ENCODE data around the gene GNMT. TPM values are rescaled to one million over a fixed set of nuclear protein-coding genes. Genes with fewer than 3 reads are reported as not detected.

Gene GNMT
- total RNA-seq, 1 donor from 2014 or later, result 0.97 TPM

GRCh38 chr6:42969431-42969830 is 8.9 kb downstream of the GNMT start:
- intact Hi-C loops (cut with DNase I), result no loop called here
- no peak for DNase-seq (ENCODE audit: missing footprints)
- ATAC-seq, result no peak

- ATAC-seq (no peak), DNase-seq (ENCODE audit: missing footprints) (no peak)
- intact Hi-C loops (cut with DNase I), result no loop called here
Measured at GRCh38 chr6:42969934-42970333, 9.4 kb downstream of the GNMT start.

- intact Hi-C loops (cut with DNase I), result no loop called here
- DNase-seq (ENCODE audit: missing footprints), result no peak
- ATAC-seq, result no peak
Measured at GRCh38 chr6:42970871-42971612, 10.5 kb downstream of the GNMT start.

GRCh38 chr6:42971746-42972327 is 11.3 kb downstream of the GNMT start:
- ATAC-seq (no peak), DNase-seq (ENCODE audit: missing footprints) (no peak)
- intact Hi-C loops (cut with DNase I), result no loop called here

- intact Hi-C loops (cut with DNase I), result no loop called here
Measured at GRCh38 chr6:42973926-42974325, 13.4 kb downstream of the GNMT start.

GRCh38 chr6:42974919-42975505 is 14.5 kb downstream of the GNMT start:
- DNase-seq (ENCODE audit: missing footprints), result no peak
- intact Hi-C loops (cut with DNase I), result no loop called here
- no peak for ATAC-seq

More at GRCh38 chr6:42973926-42974325, 13.4 kb downstream of the GNMT start:
- DNase-seq (ENCODE audit: missing footprints) (no peak), ATAC-seq (no peak)

GRCh38 chr6:42978487-42978838 is 17.9 kb downstream of the GNMT start:
- intact Hi-C loops (cut with DNase I), result no loop called here
- ATAC-seq (peak; percentile 7), DNase-seq (ENCODE audit: missing footprints) (no peak)

GRCh38 chr6:42978839-42979522 is 18.4 kb downstream of the GNMT start, which contains the start of gene PEX6:
Gene PEX6 (minus strand): TSS chr6:42979181. CDS start chr6:42979150, 31 bp downstream.
- intact Hi-C loops (cut with DNase I), result no loop called here
- ATAC-seq (peak; percentile 97), DNase-seq (ENCODE audit: missing footprints) (peak; percentile 97)

GRCh38 chr6:42979523-42980177 is 19.1 kb downstream of the GNMT start:
- intact Hi-C loops (cut with DNase I), result loop anchor here (5.0 kb wide), 2 partner anchors 52 to 77 kb away; partner anchors contain the start of gene CNPY3
- DNase-seq (ENCODE audit: missing footprints) (no peak), ATAC-seq (no peak)

- intact Hi-C loops (cut with DNase I), result loop anchor here (5.0 kb wide), 2 partner anchors 55 to 80 kb away; partner anchors contain the start of gene CNPY3
- DNase-seq (ENCODE audit: missing footprints) (no peak), ATAC-seq (no peak)
Measured at GRCh38 chr6:42981836-42982235, 21.3 kb downstream of the GNMT start.

GRCh38 chr6:42984001-42984923 is 23.7 kb downstream of the GNMT start, which contains the start of gene PPP2R5D:
Gene PPP2R5D (plus strand): TSS chr6:42984570. CDS start chr6:42984678, 108 bp downstream.
- intact Hi-C loops (cut with DNase I), result loop anchor here (1.0 to 5.0 kb wide), 3 partner anchors 29 to 82 kb away; partner anchors contain the start of genes CNPY3 and MEA1
- ATAC-seq (peak; percentile 96), DNase-seq (ENCODE audit: missing footprints) (peak; percentile 99)

- intact Hi-C loops (cut with DNase I), result loop anchor here (1.0 to 5.0 kb wide), 3 partner anchors 28 to 83 kb away; partner anchors contain the start of genes CNPY3 and MEA1
- DNase-seq (ENCODE audit: missing footprints) (no peak), ATAC-seq (no peak)
Measured at GRCh38 chr6:42984924-42985475, 24.4 kb downstream of the GNMT start.

- intact Hi-C loops (cut with DNase I), result no loop called here
Measured at GRCh38 chr6:42987533-42988451, 27.2 kb downstream of the GNMT start.

GRCh38 chr6:42988486-42989020 is 28.0 kb downstream of the GNMT start:
- DNase-seq (ENCODE audit: missing footprints), result no peak
- ATAC-seq, result no peak
- intact Hi-C loops (cut with DNase I), result no loop called here

More at GRCh38 chr6:42987533-42988451, 27.2 kb downstream of the GNMT start:
- DNase-seq (ENCODE audit: missing footprints), result no peak
- ATAC-seq, result no peak

- intact Hi-C loops (cut with DNase I), result no loop called here
- no peak for DNase-seq (ENCODE audit: missing footprints)
- no peak for ATAC-seq
Measured at GRCh38 chr6:42989923-42990322, 29.4 kb downstream of the GNMT start.

GRCh38 chr6:42993445-42993844 is 32.9 kb downstream of the GNMT start:
- no peak for DNase-seq (ENCODE audit: missing footprints)
- intact Hi-C loops (cut with DNase I), result no loop called here
- no peak for ATAC-seq
